A204.1 (cell line): ENCODE data around the gene RIOK2.

Source experiments
- FAIRE-seq: peaks from 2 replicates; lab custom pipeline; 2012; peaks lifted over from hg19 to GRCh38; lab: Jason Lieb, UNC

RIOK2 gene

DNA sequence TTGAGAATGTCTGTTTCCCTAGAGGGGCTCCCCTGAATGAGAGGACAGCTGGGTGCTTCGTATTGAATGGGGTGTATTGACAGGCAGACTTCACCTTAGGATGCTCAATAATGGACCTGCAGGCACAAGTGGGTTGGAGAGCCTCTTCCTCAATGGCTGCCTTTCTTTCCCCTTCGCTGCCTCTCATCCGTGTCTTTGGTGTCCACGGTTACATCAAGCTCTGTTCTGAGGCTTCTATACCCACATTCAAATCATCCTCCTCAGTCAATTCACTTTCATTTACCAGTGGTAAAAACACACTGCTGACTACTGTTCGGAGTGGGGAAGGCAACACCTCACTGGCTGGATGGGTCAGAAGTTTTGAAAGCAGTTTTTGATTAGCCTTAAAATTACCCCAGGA, 61.2 kb downstream of the RIOK2 start:
- FAIRE-seq = no peak

DNA sequence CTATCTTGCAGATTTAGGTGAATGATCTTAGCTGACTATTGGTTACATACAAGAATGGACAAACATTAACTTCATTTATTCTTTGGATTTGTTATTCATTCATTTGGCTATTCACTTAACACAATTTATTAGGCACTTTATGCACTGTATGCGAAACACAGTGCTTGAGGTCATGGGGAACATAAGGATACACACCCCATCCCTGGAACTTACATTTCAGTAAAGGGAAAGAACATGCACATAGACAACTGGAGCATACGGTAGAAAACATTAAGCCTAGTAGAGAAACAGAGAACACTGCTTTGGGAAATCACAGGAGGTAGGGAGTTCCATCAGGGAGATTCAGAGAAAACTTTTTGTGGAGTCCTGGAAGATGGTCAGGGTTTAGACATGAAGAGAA, 62.9 kb downstream of the RIOK2 start:
- FAIRE-seq = no peak

DNA sequence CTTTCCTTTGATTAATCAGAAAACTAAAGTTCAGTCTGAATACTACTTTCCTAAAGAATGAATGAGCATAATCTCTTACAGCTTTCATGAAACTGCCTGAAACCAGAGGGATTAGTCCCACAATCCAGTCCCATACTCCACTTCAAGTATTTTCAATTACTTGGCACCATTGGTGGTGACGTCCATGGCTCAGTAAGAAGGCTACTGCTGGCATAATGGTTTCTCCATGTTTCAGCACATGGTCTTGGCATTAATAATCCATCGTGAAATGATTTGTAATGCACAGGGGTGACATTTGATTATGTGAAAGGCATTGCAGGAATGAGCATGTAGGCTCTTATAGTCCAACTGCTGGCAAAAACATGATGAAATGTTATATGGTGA, 64.0 kb downstream of the RIOK2 start:
- FAIRE-seq = no peak

DNA sequence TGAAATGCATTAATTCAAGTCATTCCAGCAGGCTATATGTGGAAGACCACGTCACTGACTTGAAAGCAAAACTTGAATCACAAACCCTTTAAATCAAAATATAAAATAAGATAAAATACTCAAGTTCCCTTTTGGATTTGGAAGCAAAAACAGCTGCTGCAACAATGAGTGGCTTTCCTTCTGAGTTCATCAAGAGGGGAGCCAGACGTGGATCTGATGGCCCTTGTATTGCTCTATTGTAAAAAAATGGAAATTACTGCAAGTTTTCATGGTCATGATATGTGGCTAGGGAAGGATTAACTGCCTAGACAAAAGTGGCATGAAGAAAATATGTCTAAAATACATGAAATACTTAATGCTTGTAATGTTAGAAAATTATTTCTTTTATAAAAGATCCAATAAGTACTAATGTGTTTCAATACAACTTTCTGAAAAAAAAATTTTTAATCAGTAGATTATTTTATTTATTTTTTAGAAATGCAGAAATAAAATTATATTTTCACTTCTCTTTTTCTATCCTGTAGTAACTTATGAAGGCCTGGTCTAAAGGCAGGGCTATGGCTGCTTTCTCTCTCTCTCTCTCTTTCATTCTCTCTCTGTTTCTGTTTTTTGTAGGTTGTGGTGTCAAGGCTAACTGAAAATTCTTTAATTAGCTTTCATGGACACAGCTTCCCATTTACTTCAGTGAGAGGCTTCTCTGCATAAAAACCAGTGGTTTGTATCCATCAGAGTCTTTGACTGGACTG, 64.6 kb downstream of the RIOK2 start:
- FAIRE-seq = no peak

DNA sequence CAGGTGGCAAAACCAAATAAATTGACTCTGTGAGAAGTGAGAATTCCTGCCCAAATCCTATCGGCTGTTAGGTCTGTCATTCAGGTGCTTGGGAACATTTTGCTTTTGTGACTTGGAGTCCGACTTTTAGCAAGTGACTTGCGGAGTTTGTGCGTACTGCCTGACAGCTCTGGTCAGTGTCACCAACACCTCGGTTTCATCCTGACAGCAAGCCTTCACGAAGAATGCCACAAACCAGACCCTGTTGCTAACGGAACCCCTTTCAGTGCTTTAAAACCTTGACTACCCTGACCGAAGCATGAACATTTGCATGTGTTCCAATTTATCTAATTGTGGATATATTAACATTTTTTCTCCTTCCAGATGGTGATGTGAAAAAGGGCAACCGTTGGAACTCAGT, 67.1 kb downstream of the RIOK2 start:
- no peak for FAIRE-seq

DNA sequence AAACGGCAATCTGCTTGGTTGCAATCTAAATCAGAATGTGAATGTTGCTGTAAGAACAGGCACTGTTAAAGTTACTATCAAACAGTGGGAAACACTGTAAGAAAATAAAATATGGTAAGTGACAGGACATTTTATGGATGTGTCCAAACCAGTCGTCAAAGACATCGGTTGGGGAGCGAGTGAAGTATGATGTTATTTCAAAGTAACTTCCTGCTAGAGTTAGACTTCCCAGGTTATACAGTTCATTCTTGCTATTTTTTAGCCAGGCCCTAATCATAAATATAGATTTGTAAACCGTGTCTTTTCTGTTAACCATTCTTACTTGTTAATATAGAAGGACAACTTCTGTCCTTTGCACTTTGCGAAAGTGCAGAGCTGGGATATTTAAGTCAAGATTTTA, 70.8 kb downstream of the RIOK2 start:
- FAIRE-seq = no peak

DNA sequence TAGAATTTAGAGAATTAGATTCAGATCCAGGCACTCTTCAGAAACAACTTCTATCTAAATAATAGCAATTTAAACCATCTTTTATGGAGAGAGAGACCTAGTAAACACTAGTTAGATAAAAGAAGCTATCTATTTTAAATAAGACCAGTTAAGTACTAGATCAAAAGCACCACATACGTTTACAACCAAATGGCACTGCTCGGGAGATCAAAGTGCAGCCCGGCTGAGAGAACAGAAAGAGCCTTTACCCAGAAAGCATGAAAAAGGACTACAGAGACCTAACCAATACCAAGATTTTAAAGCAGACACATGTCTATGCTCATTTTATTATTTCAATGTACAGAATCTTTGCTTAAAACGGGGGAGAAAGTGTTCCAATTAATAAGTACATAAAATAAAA, 71.4 kb downstream of the RIOK2 start:
- no peak for FAIRE-seq

DNA sequence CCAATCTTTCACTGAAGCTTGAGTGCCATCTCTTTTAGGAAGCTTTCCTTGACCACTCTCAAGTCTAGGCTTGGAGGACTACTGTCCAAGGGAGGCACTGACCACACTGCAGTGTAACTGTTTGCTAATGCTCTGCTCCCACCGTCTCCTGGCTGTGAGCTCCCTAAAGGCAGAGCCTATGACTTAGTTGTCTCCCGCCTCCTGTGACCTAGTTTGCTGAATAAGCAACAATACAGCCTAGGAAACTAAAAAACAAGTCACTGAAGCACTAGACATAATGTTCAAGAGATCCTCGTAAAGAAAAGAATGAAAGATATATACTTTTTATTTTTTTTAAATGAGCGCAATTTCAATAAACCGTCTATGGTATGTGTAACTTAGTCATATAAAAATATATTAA, 72.0 kb downstream of the RIOK2 start:
- no peak for FAIRE-seq
